HG02798 (cell line): ENCODE data around the gene EDIL3.

Source experiments
- ATAC-seq: cut with Tn5 transposase; IDR thresholded peaks from one replicate; pipeline ENCODE4 v1.9.1; 2021; ENCODE audit warnings: mild to moderate bottlenecking; ENCODE audit not compliant: unreplicated experiment, poor library complexity

EDIL3 gene

GRCh38 chr5:83993803-83994202 lies 390.9 kb downstream of the EDIL3 start:
- no peak for ATAC-seq

GRCh38 chr5:83991566-83992224 lies 393.0 kb downstream of the EDIL3 start:
- ATAC-seq = no peak

- ATAC-seq = no peak
Observed at GRCh38 chr5:83988293-83988685, 396.4 kb downstream of the EDIL3 start.

GRCh38 chr5:83987513-83988292 lies 397.0 kb downstream of the EDIL3 start:
- ATAC-seq = no peak

- no peak for ATAC-seq
Observed at GRCh38 chr5:83983852-83984251, 400.8 kb downstream of the EDIL3 start.

- ATAC-seq = no peak
Observed at GRCh38 chr5:83973925-83974815, 410.5 kb downstream of the EDIL3 start.

- ATAC-seq = no peak
Observed at GRCh38 chr5:83972909-83973308, 411.8 kb downstream of the EDIL3 start.

GRCh38 chr5:83972236-83972635 lies 412.4 kb downstream of the EDIL3 start:
- ATAC-seq = no peak

GRCh38 chr5:83967417-83967816 lies 417.3 kb downstream of the EDIL3 start:
- no peak for ATAC-seq

- no peak for ATAC-seq
Observed at GRCh38 chr5:83965441-83965840, 419.2 kb downstream of the EDIL3 start.

- ATAC-seq = no peak
Observed at GRCh38 chr5:83964271-83964670, 420.4 kb downstream of the EDIL3 start.

- no peak for ATAC-seq
Observed at GRCh38 chr5:83957188-83957587, 427.5 kb downstream of the EDIL3 start.

GRCh38 chr5:83956386-83956785 lies 428.3 kb downstream of the EDIL3 start:
- ATAC-seq = no peak

GRCh38 chr5:83955916-83956315 lies 428.8 kb downstream of the EDIL3 start:
- no peak for ATAC-seq

- no peak for ATAC-seq
Observed at GRCh38 chr5:83947763-83948162, 436.9 kb downstream of the EDIL3 start.

GRCh38 chr5:83946516-83946915 lies 438.2 kb downstream of the EDIL3 start:
- no peak for ATAC-seq

GRCh38 chr5:83942155-83942554 lies 442.5 kb downstream of the EDIL3 start:
- ATAC-seq = no peak

- ATAC-seq = no peak
Observed at GRCh38 chr5:83937837-83938236, 446.8 kb downstream of the EDIL3 start.

GRCh38 chr5:83931969-83932368 lies 452.7 kb downstream of the EDIL3 start:
- ATAC-seq = no peak

- ATAC-seq = peak; percentile 75
Observed at GRCh38 chr5:83927140-83927733, 457.4 kb downstream of the EDIL3 start.

- no peak for ATAC-seq
Observed at GRCh38 chr5:83925955-83926337, 458.7 kb downstream of the EDIL3 start.
